22Rv1 (cell line): Measurements from ENCODE around the gene ACAT1.
"Not testable (repeated sequence)": the region's sequence is repeated elsewhere in the genome, so short reads cannot be mapped to it uniquely, and the experiment has no call there.

ENCODE experiments used
- H3K27ac ChIP-seq: fragments of 450-650 bp; 2 replicates; pipeline ENCODE4 v1.5.1; 2017
- CTCF ChIP-seq: fragments of 450-650 bp; IDR thresholded peaks from 2 replicates; pipeline ENCODE4 v1.5.1; 2017; ENCODE audit warnings: mild to moderate bottlenecking
- ZFX ChIP-seq: fragments of 450-650 bp; IDR thresholded peaks from 2 replicates; pipeline ENCODE4 v1.6.1; 2017; ENCODE audit warnings: antibody characterized with exemption, borderline replicate concordance

ACAT1 gene

GRCh38 chr11:108128772-108129171 lies 7.4 kb downstream of the ACAT1 start:
- TF ChIP-seq CTCF (no peak), ZFX (no peak)

GRCh38 chr11:108131993-108132392 lies 10.6 kb downstream of the ACAT1 start:
- TF ChIP-seq ZFX = no peak
- TF ChIP-seq CTCF = no peak
- H3K27ac ChIP-seq = no peak overlapping the region

More at GRCh38 chr11:108128772-108129171, 7.4 kb downstream of the ACAT1 start:
- no peak overlapping the region for H3K27ac ChIP-seq

GRCh38 chr11:108132993-108133538 lies 11.7 kb downstream of the ACAT1 start:
- not testable (repeated sequence) for H3K27ac ChIP-seq

GRCh38 chr11:108135845-108136544 lies 14.6 kb downstream of the ACAT1 start:
- no peak overlapping the region for H3K27ac ChIP-seq
- TF ChIP-seq ZFX (no peak), CTCF (peak; percentile 33)

- H3K27ac ChIP-seq = no peak overlapping the region
- TF ChIP-seq ZFX (no peak), CTCF (no peak)
Measured at GRCh38 chr11:108137212-108137611, 15.8 kb downstream of the ACAT1 start.

- no peak for TF ChIP-seq CTCF
- no peak for TF ChIP-seq ZFX
- no peak overlapping the region for H3K27ac ChIP-seq
Measured at GRCh38 chr11:108142304-108142703, 20.9 kb downstream of the ACAT1 start.

GRCh38 chr11:108144615-108145014 lies 23.2 kb downstream of the ACAT1 start:
- TF ChIP-seq ZFX = no peak
- TF ChIP-seq CTCF = no peak
- no peak overlapping the region for H3K27ac ChIP-seq

- no peak overlapping the region for H3K27ac ChIP-seq
- TF ChIP-seq CTCF = no peak
- TF ChIP-seq ZFX = no peak
Measured at GRCh38 chr11:108147150-108147549, 25.8 kb downstream of the ACAT1 start.
